K562 (cell line): ENCODE data around the gene XBP1. TPM values are rescaled to one million over a fixed set of nuclear protein-coding genes. Genes with fewer than 3 reads are reported as not detected.

Source experiments
- ARNT ChIP-seq, 2 experiments: fragments of 450-650 bp; IDR thresholded peaks; 2 replicates each; pipeline ENCODE4 v1.6.1; 2016; ENCODE audit warnings: mild to moderate bottlenecking in 1 of 2
- CEBPB ChIP-seq: fragments of 450-650 bp; IDR thresholded peaks from 2 replicates; pipeline ENCODE4 v1.6.1; 2016; ENCODE audit warnings: missing genetic modification characterization, missing compliant biosample characterization
- DEAF1 ChIP-seq: fragments of 450-650 bp; formaldehyde crosslinking; IDR thresholded peaks from 2 replicates; pipeline ENCODE4 v1.4.0; 2020; ENCODE audit warnings: mild to moderate bottlenecking, moderate library complexity
- E2F8 ChIP-seq: fragments of 450-650 bp; IDR thresholded peaks from 2 replicates; pipeline ENCODE4 v1.7.1; 2018; ENCODE audit warnings: mild to moderate bottlenecking, low read depth; ENCODE audit not compliant: partially characterized antibody
- EP300 ChIP-seq: IDR thresholded peaks from 2 replicates; pipeline ENCODE4 v1.6.1; 2012; ENCODE audit warnings: low read length, improper control_type of control experiment
- GABPB2 ChIP-seq: fragments of 250-450 bp; sonication (Bioruptor Pico); conservative IDR thresholded peaks from 2 replicates; pipeline ENCODE4 v1.5.1; 2021; ENCODE audit warnings: mild to moderate bottlenecking
- HEY1 ChIP-seq: fragments of 250-450 bp; sonication (Bioruptor Pico); IDR thresholded peaks from 2 replicates; pipeline ENCODE4 v1.5.0; 2020; ENCODE audit warnings: mild to moderate bottlenecking, moderate library complexity, borderline replicate concordance
- MAX ChIP-seq: sonication (generic); formaldehyde crosslinking; IDR thresholded peaks from 2 replicates; pipeline ENCODE4 v1.9.0; 2022; ENCODE audit warnings: mild to moderate bottlenecking, missing genetic modification reagents
- MYBL2 ChIP-seq, 2 experiments: fragments of 450-650 bp in 1 of 2; sonication (generic) in 1 of 2; formaldehyde crosslinking in 1 of 2; IDR thresholded peaks; 2 replicates each; pipeline versions ENCODE4 v1.6.1 to v1.8.1; 2017 to 2022; ENCODE audit warnings: borderline replicate concordance in 1 of 2, inconsistent platforms in 1 of 2, low read depth in 1 of 2, mild to moderate bottlenecking in 1 of 2, missing genetic modification reagents in 1 of 2, moderate library complexity in 1 of 2
- TCFL5 ChIP-seq: fragments of 250-450 bp; sonication (Bioruptor Pico); conservative IDR thresholded peaks from 2 replicates; pipeline ENCODE4 v1.6.1; 2021; ENCODE audit warnings: mild to moderate bottlenecking, moderate library complexity, matching md5 sums
- ZNF239 ChIP-seq: fragments of 250-450 bp; sonication (Bioruptor Pico); IDR thresholded peaks from 2 replicates; pipeline ENCODE4 v1.4.0; 2020; ENCODE audit warnings: mild to moderate bottlenecking
- ZNF318 ChIP-seq, 2 experiments: fragments of 450-650 bp; IDR thresholded peaks; 2 replicates each; pipeline ENCODE4 v1.6.1; 2016; ENCODE audit warnings: mild to moderate bottlenecking in 2 of 2, borderline replicate concordance in 1 of 2, low read depth in 1 of 2, moderate library complexity in 1 of 2
- ZNF561 ChIP-seq: fragments of 450-650 bp; formaldehyde crosslinking; conservative IDR thresholded peaks from 2 replicates; pipeline ENCODE4 v1.4.0; 2020; ENCODE audit warnings: mild to moderate bottlenecking, moderate library complexity
- ZSCAN29 ChIP-seq: fragments of 450-650 bp; IDR thresholded peaks from 2 replicates; pipeline ENCODE4 v1.6.1; 2017
- polyA plus RNA-seq, 8 experiments: library from polyadenylated mRNA; depleted of rRNA in 4 of 8; stranded (reverse) in 5 of 8; unstranded in 3 of 8; fragments of >200 nt; fragmentation: Nextera tagmentation in 2 of 8; fragmentation: Illumina TruSeq in 1 of 8; extraction: Ambion mirVana in 2 of 8; extraction: Trizol in 1 of 8; gene quantifications; 2 replicates each; pipeline versions ENCODE4 v1.2.1 to v1.2.3, GENCODE V29; 2011 to 2014; ENCODE audit warnings: inconsistent platforms in 1 of 8, missing spikeins in 1 of 8
- total RNA-seq, 7 experiments: library from RNA; depleted of rRNA in 6 of 7; stranded (reverse); fragments of >200 nt in 6 of 7; fragmentation: Illumina TruSeq in 2 of 7; extraction: Trizol in 2 of 7; gene quantifications; 2 replicates each; pipeline versions ENCODE4 v1.2.1 to v1.2.3, GENCODE V29; 2011 to 2021; ENCODE audit warnings: low replicate concordance in 1 of 7

XBP1 gene
- total and polyA plus RNA-seq, 9 of the 15 experiments (the other 6 are each of a cell fraction or from before 2014, with no cell fraction given) = 25.0 to 218 (median 94.6) TPM

- no peak for TF ChIP-seq ZNF318 (IDR thresholded peaks at IDR 0.05; ENCODE audit: borderline replicate concordance in 1 of 2, low read depth in 1 of 2)
- no peak for TF ChIP-seq TCFL5 (CRISPR knock-in tag)
- no peak for TF ChIP-seq EP300
- no peak for TF ChIP-seq CEBPB
- TF ChIP-seq ZNF561 (CRISPR knock-in tag) = no peak
- no peak for TF ChIP-seq HEY1 (CRISPR knock-in tag)
- no peak for TF ChIP-seq MYBL2 (IDR thresholded peaks at IDR 0.05; ENCODE audit: low read depth)
- TF ChIP-seq MYBL2 (CRISPR knock-in tag; IDR thresholded peaks at IDR 0.05; ENCODE audit: borderline replicate concordance) = no peak
- no peak for TF ChIP-seq E2F8
- TF ChIP-seq DEAF1 (CRISPR knock-in tag) = no peak
- no peak for TF ChIP-seq ARNT (IDR thresholded peaks at IDR 0.05)
- peak; percentile 41; the same call in 1 of the 2 replicates for TF ChIP-seq MAX (CRISPR knock-in tag)
- no peak for TF ChIP-seq ZSCAN29
- TF ChIP-seq ZNF239 (CRISPR knock-in tag) = no peak
- no peak for TF ChIP-seq GABPB2 (CRISPR knock-in tag)
These were observed 27.5 kb downstream of the XBP1 start, which contains the start of gene CCDC117 (continued) for GRCh38 chr22:28772633-28773460.
